Right lobe of liver (tissue), 4 donors: ENCODE measurements around the gene PLK5.

Source experiments
- POLR2A ChIP-seq: fragments of 450-650 bp; IDR thresholded peaks from one replicate; pipeline ENCODE4 v1.6.1; 2017; ENCODE audit warnings: antibody characterized with exemption, mild to moderate bottlenecking
- TF ChIP-seq, protein P1 (sequence below), 4 donors: fragments of 200-600 bp in 3 of 4; fragments of 450-650 bp in 1 of 4; IDR thresholded peaks; one replicate each; pipeline versions ENCODE4 v1.5.1 to v1.8.0; 2016 to 2022; ENCODE audit warnings: antibody characterized with exemption in 4 of 4, mild to moderate bottlenecking in 2 of 4
- donor health status: DM: no; HTN: no; CAD: no.
- donor health status: DM: no; HTN: no; CAD: no.
- donor health status: DM: no; HTN: yes; CAD: no.

DNA sequence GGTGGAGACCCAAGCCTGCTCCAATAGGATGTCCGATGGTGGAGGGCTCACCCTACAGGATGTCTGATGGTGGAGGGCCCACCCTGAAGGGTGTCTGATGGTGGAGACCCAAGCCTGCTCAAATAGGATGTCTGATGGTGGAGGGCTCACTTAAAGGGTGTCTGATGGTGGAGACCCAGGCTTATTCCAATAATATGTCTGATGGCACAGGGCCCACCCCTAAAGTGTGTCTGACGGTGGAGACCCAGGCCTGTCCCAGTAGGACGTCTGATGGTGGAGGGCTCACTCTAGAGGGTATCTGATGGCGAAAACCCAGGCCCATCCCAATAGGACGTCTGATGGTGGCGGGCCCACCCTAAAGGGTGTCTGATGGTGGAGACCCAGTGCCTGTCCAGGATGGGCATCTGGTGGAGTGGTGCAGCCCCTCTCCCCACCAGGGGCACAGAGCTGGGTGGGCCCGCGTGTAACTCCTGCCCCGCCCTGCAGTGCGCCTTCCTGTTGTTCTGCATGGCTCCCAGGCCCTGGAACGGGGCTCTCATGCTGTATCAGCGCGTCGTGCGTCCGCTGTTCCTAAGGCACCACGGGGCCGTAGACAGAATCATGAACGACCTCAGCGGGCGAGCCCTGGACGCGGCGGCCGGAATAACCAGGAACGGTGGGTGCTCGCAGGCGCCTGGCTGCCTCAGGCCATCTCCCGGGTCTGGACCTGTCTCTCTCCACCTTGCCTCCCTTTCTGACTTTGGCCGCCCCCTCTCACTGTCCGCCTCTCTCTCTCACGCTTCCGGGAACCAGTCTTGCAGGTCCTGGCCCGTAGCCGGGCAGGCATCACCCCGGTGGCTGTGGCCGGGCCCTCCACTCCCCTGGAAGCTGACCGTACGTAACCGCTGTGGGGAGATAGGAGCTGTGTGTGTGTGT, 27.8 kb upstream of the PLK5 start:
- TF ChIP-seq, protein P1, sequence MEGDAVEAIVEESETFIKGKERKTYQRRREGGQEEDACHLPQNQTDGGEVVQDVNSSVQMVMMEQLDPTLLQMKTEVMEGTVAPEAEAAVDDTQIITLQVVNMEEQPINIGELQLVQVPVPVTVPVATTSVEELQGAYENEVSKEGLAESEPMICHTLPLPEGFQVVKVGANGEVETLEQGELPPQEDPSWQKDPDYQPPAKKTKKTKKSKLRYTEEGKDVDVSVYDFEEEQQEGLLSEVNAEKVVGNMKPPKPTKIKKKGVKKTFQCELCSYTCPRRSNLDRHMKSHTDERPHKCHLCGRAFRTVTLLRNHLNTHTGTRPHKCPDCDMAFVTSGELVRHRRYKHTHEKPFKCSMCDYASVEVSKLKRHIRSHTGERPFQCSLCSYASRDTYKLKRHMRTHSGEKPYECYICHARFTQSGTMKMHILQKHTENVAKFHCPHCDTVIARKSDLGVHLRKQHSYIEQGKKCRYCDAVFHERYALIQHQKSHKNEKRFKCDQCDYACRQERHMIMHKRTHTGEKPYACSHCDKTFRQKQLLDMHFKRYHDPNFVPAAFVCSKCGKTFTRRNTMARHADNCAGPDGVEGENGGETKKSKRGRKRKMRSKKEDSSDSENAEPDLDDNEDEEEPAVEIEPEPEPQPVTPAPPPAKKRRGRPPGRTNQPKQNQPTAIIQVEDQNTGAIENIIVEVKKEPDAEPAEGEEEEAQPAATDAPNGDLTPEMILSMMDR (IDR thresholded peaks at IDR 0.05), result no peak
- TF ChIP-seq POLR2A, result no peak
